Natural killer cell (primary cell): ENCODE results near the gene CEP112. TPM values are rescaled to one million over a fixed set of nuclear protein-coding genes. Genes with fewer than 3 reads are reported as not detected.
"Not testable (repeated sequence)": the region's sequence is repeated elsewhere in the genome, so short reads cannot be mapped to it uniquely, and the experiment has no call there.

Experiments
- ATAC-seq, 3 donors: fragments of 150-1000 bp in 2 of 3; fragments of 200-7000 bp in 1 of 3; cut with Tn5 transposase; 1 replicate in 1 of 3; 2 replicates in 2 of 3; pipeline ENCODE4 v1.10.0; 2021; ENCODE audit warnings: mild to moderate bottlenecking in 2 of 3, moderate library complexity in 2 of 3
- DNase-seq, 2 donors: peaks; one replicate each; pipeline versions ENCODE4 v3.0.0 to v3.0.0-alpha.2; 2013 to 2021; ENCODE audit warnings: mixed read lengths in 1 of 2
- H3K27ac ChIP-seq: one replicate; pipeline ENCODE4 v1.5.1; 2013; ENCODE audit warnings: mild to moderate bottlenecking, low read length
- H3K27me3 ChIP-seq: one replicate; pipeline ENCODE4 v1.6.1; 2013; ENCODE audit warnings: low read length; ENCODE audit not compliant: control insufficient read depth, insufficient read depth
- H3K36me3 ChIP-seq: one replicate; pipeline ENCODE4 v1.6.1; 2013; ENCODE audit warnings: low read length; ENCODE audit not compliant: control insufficient read depth, insufficient read depth
- H3K4me1 ChIP-seq: one replicate; pipeline ENCODE4 v1.6.1; 2013; ENCODE audit warnings: low read length; ENCODE audit not compliant: control insufficient read depth, insufficient read depth
- H3K4me3 ChIP-seq: one replicate; pipeline ENCODE4 v1.5.1; 2013; ENCODE audit warnings: low read length
- H3K9me3 ChIP-seq: one replicate; pipeline ENCODE4 v1.6.1; 2013; ENCODE audit warnings: low read length; ENCODE audit not compliant: control insufficient read depth, insufficient read depth
- H3K27ac Mint-ChIP-seq, 2 donors: one replicate each; pipeline ENCODE4 v1.8.0; 2022; ENCODE audit warnings: mild to moderate bottlenecking in 2 of 2, mixed read lengths in 2 of 2, moderate library complexity in 1 of 2
- H3K27me3 Mint-ChIP-seq, 2 donors: one replicate each; pipeline ENCODE4 v1.8.0; 2022; ENCODE audit warnings: low read depth in 2 of 2, mixed read lengths in 2 of 2
- H3K36me3 Mint-ChIP-seq: one replicate; pipeline ENCODE4 v1.8.0; 2022; ENCODE audit warnings: mixed read lengths
- H3K4me1 Mint-ChIP-seq, 2 donors: one replicate each; pipeline ENCODE4 v1.8.0; 2022; ENCODE audit warnings: mixed read lengths in 2 of 2
- H3K4me3 Mint-ChIP-seq: one replicate; pipeline ENCODE4 v1.8.0; 2022; ENCODE audit warnings: mild to moderate bottlenecking, moderate library complexity, mixed read lengths
- H3K9me3 Mint-ChIP-seq, 2 donors: one replicate each; pipeline ENCODE4 v1.8.0; 2022; ENCODE audit warnings: mixed read lengths in 2 of 2
- WGBS: methylation state at CpG from one replicate; pipeline ENCODE4 v1.1.7; 2013; ENCODE audit warnings: missing lambda C conversion rate; ENCODE audit not compliant: insufficient coverage; 5-methylcytosine and 5-hydroxymethylcytosine counted together
- intact Hi-C: fragments of 100-400 bp; cut with micrococcal nuclease; formaldehyde crosslinking; loops from one replicate; pipeline ENCODE4 v1.14.2; 2022
- total RNA-seq, 4 donors: library from RNA; stranded (reverse); fragments of 120-200 nt in 1 of 4; gene quantifications; one replicate each; pipeline versions ENCODE4 v1.2.3 to v1.2.4, GENCODE V29; 2013 to 2022
- TF ChIP-seq, protein P1 (sequence below): fragments of 200-600 bp; IDR thresholded peaks from one replicate; pipeline ENCODE4 v1.8.0; 2022; ENCODE audit warnings: antibody characterized with exemption

CEP112 gene
- total RNA-seq, 3 donors from 2014 or later (not counting 1 experiment from before 2014, with no cell fraction given) = 0.60 to 1.1 (median 0.85) TPM

DNA sequence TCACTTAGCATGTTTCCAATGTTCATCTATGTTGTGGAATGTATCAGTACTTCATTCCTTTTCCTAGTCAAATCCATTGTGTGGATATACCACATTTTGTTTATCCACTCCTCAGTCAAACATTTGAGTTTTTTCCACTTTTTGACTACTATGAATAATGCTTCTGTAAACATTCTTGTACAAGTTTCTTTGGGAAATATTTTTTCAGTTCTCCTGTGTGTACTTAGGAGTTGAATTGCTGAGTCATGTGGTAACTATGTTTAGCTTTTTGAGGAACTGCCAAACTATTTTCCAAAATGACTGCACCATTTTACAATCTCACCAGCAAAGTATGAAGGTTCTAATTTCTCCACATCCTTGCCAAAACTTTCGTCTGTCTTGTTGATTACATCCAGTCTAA lies 406.8 kb downstream of the CEP112 start:
- DNase-seq = no peak
- H3K36me3 Mint-ChIP-seq = no peaks in the 10 kb centered on the region
- peaks cover 5 to 20% of the 10 kb centered on the region in 2 donors for H3K27me3 Mint-ChIP-seq
- no peak overlapping the region for H3K4me3 ChIP-seq
- ATAC-seq = no peak
- no peaks in the 10 kb centered on the region for H3K27me3 ChIP-seq
- H3K4me3 Mint-ChIP-seq = no peak overlapping the region
- TF ChIP-seq, protein P1, sequence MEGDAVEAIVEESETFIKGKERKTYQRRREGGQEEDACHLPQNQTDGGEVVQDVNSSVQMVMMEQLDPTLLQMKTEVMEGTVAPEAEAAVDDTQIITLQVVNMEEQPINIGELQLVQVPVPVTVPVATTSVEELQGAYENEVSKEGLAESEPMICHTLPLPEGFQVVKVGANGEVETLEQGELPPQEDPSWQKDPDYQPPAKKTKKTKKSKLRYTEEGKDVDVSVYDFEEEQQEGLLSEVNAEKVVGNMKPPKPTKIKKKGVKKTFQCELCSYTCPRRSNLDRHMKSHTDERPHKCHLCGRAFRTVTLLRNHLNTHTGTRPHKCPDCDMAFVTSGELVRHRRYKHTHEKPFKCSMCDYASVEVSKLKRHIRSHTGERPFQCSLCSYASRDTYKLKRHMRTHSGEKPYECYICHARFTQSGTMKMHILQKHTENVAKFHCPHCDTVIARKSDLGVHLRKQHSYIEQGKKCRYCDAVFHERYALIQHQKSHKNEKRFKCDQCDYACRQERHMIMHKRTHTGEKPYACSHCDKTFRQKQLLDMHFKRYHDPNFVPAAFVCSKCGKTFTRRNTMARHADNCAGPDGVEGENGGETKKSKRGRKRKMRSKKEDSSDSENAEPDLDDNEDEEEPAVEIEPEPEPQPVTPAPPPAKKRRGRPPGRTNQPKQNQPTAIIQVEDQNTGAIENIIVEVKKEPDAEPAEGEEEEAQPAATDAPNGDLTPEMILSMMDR = no peak
- H3K27ac Mint-ChIP-seq = no peak overlapping the region
- H3K9me3 Mint-ChIP-seq = peaks cover 0 to 2% of the 10 kb centered on the region in 2 donors
- H3K4me1 ChIP-seq = no peaks in the 10 kb centered on the region
- no peaks in the 10 kb centered on the region for H3K9me3 ChIP-seq
- no peaks in the 10 kb centered on the region for H3K36me3 ChIP-seq
- 20% methylated on average over 1 of the region's 1 CpG for WGBS
- no peaks in the 10 kb centered on the region for H3K4me1 Mint-ChIP-seq
- intact Hi-C loops = no loop called here
- H3K27ac ChIP-seq = no peak overlapping the region

GRCh38 chr17:65783845-65784334 lies 408.0 kb downstream of the CEP112 start:
- WGBS = 88% methylated on average over 4 of the region's 4 CpGs
- no peaks in the 10 kb centered on the region for H3K9me3 ChIP-seq
- H3K27me3 Mint-ChIP-seq = peaks cover 5 to 14% of the 10 kb centered on the region in 2 donors
- no peak overlapping the region for H3K27ac Mint-ChIP-seq
- no peaks in the 10 kb centered on the region for H3K27me3 ChIP-seq
- no peaks in the 10 kb centered on the region for H3K36me3 ChIP-seq
- H3K4me3 ChIP-seq = no peak overlapping the region
- intact Hi-C loops = no loop called here
- H3K4me3 Mint-ChIP-seq = no peak overlapping the region
- TF ChIP-seq, protein P1 = no peak
- H3K27ac ChIP-seq = no peak overlapping the region
- ATAC-seq (no peak), DNase-seq (no peak)
- peaks cover 0 to 2% of the 10 kb centered on the region in 2 donors for H3K9me3 Mint-ChIP-seq
- H3K4me1 ChIP-seq = no peaks in the 10 kb centered on the region
- no peaks in the 10 kb centered on the region for H3K36me3 Mint-ChIP-seq
- H3K4me1 Mint-ChIP-seq = no peaks in the 10 kb centered on the region

GRCh38 chr17:65782104-65782706 lies 409.7 kb downstream of the CEP112 start:
- intact Hi-C loops, H3K9me3 Mint-ChIP-seq, H3K27ac Mint-ChIP-seq, H3K9me3 ChIP-seq, H3K4me3 Mint-ChIP-seq, H3K27ac ChIP-seq, H3K27me3 ChIP-seq, H3K4me1 Mint-ChIP-seq, H3K4me3 ChIP-seq, H3K36me3 Mint-ChIP-seq, H3K36me3 ChIP-seq, ATAC-seq, DNase-seq, H3K4me1 ChIP-seq: not testable (repeated sequence)
- peaks cover 9 to 19% of the 10 kb centered on the region in 2 donors for H3K27me3 Mint-ChIP-seq
- WGBS = 67% methylated on average over 1 of the region's 1 CpG

DNA sequence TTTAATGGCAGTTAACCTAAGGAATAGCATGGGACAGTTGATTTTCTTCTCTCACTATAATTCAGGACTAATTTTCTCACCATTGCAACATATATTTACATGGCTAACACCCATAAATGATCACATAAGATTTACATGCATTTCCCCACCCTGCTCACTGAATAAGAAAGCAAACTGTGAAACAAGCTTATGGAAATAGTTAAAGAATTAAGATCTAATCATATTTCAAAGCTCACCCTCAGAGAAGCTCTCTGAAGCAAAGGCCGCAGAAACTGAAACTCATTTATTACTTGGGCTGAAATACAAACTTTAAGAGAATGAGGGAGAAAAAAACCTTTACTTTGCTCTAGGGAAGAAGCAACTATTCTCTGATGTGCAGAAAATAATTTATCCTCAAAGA lies 411.8 kb downstream of the CEP112 start:
- TF ChIP-seq, protein P1 = no peak
- no peak for DNase-seq
- Mint-ChIP-seq H3K36me3 (no peaks in the 10 kb centered on the region), H3K4me3 (no peak overlapping the region), H3K27ac (no peak overlapping the region), H3K4me1 (no peaks in the 10 kb centered on the region), H3K27me3 (peaks cover 9 to 18% of the 10 kb centered on the region in 2 donors), H3K9me3 (peaks cover 0 to 2% of the 10 kb centered on the region in 2 donors)
- Histone ChIP-seq H3K27ac (no peak overlapping the region), H3K4me1 (no peaks in the 10 kb centered on the region), H3K27me3 (no peaks in the 10 kb centered on the region), H3K4me3 (no peak overlapping the region), H3K36me3 (no peaks in the 10 kb centered on the region), H3K9me3 (no peaks in the 10 kb centered on the region)
- ATAC-seq = no peak
- intact Hi-C loops = no loop called here
- WGBS = no CpG with 5 or more reads among the region's 1 CpG
